ENCODE data around the gene CCNT2. TPM values are rescaled to one million over a fixed set of nuclear protein-coding genes. Genes with fewer than 3 reads are reported as not detected.

CCNT2 gene
- total RNA-seq, result 10 to 100 TPM; 37.9 to 51.7 (median 46.7) TPM
- long read RNA-seq, donor 1, full-length matches to known transcripts, result 11 of 19 reads
- long read RNA-seq, donor 1, partial matches to known transcripts, result 0 of 19 reads
- long read RNA-seq, donor 1, other reads (novel, unspliced or antisense), result 8 of 19 reads
- long read RNA-seq, donor 2, full-length matches to known transcripts, result 8 of 10 reads
- long read RNA-seq, donor 2, partial matches to known transcripts, result 0 of 10 reads
- long read RNA-seq, donor 2, other reads (novel, unspliced or antisense), result 2 of 10 reads

GRCh38 chr2:134918526-134919340 is at the start of gene CCNT2:
CCNT2 (plus strand) TSS chr2:134918822; CDS start chr2:134918855, 33 bp downstream.
- TF ChIP-seq CTCF (IDR thresholded peaks at IDR 0.05), result no peak
- peak; percentile 98 to 100 (median 100) for DNase-seq
- H3K9me3 ChIP-seq, result no peaks in the 10 kb centered on the region
- intact Hi-C loops (cut with DNase I, micrococcal nuclease), result no loop called here
- ATAC-seq, result peak; percentile 91
- peaks cover 24% of the 10 kb centered on the region for H3K4me1 ChIP-seq (ENCODE audit: low read depth)
- peak within 1 kb of the TSS; percentile 62 for H3K4me3 ChIP-seq
- peaks cover 5% of the 10 kb centered on the region for H3K36me3 ChIP-seq (ENCODE audit: low read depth)

- Histone ChIP-seq H3K9me3 (no peaks in the 10 kb centered on the region), H3K36me3 (ENCODE audit: low read depth) (no peaks in the 10 kb centered on the region), H3K4me3 (no peak overlapping the region), H3K4me1 (ENCODE audit: low read depth) (no peaks in the 10 kb centered on the region)
- TF ChIP-seq CTCF (IDR thresholded peaks at IDR 0.05), result no peak
- intact Hi-C loops (cut with DNase I, micrococcal nuclease), result no loop called here
- ATAC-seq (peak; percentile 19), DNase-seq (no peak)
These were observed 48.5 kb upstream of the CCNT2 start for GRCh38 chr2:134869946-134870736.

GRCh38 chr2:134873152-134873551 is 45.5 kb upstream of the CCNT2 start:
- TF ChIP-seq CTCF (IDR thresholded peaks at IDR 0.05), result no peak
- intact Hi-C loops (cut with DNase I, micrococcal nuclease), result no loop called here
- H3K4me3 ChIP-seq, result no peak overlapping the region
- ATAC-seq (no peak), DNase-seq (no peak)
- H3K36me3 ChIP-seq (ENCODE audit: low read depth), result no peaks in the 10 kb centered on the region
- no peaks in the 10 kb centered on the region for H3K9me3 ChIP-seq
- no peaks in the 10 kb centered on the region for H3K4me1 ChIP-seq (ENCODE audit: low read depth)

- intact Hi-C loops (cut with DNase I, micrococcal nuclease), result no loop called here
- DNase-seq (no peak), ATAC-seq (no peak)
- no peak for TF ChIP-seq CTCF (IDR thresholded peaks at IDR 0.05)
- Histone ChIP-seq H3K9me3 (no peaks in the 10 kb centered on the region), H3K36me3 (ENCODE audit: low read depth) (no peaks in the 10 kb centered on the region), H3K4me3 (no peak overlapping the region), H3K4me1 (ENCODE audit: low read depth) (no peaks in the 10 kb centered on the region)
These were observed 43.3 kb upstream of the CCNT2 start for GRCh38 chr2:134875309-134875708.

GRCh38 chr2:134882773-134883172 is 35.8 kb upstream of the CCNT2 start:
- TF ChIP-seq CTCF (IDR thresholded peaks at IDR 0.05), result no peak
- Histone ChIP-seq H3K4me3 (no peak overlapping the region), H3K36me3 (ENCODE audit: low read depth) (no peaks in the 10 kb centered on the region), H3K4me1 (ENCODE audit: low read depth) (no peaks in the 10 kb centered on the region), H3K9me3 (no peaks in the 10 kb centered on the region)
- no peak for DNase-seq
- no peak for ATAC-seq
- intact Hi-C loops (cut with DNase I, micrococcal nuclease), result no loop called here

Measured in mucosa of descending colon (tissue), 3 donors.